Kidney (tissue), 14 donors: ENCODE results near the gene NPBWR2. TPM values are rescaled to one million over a fixed set of nuclear protein-coding genes. Genes with fewer than 3 reads are reported as not detected.

Source experiments
- DNase-seq, 5 donors: peaks; one replicate each; pipeline ENCODE4 v3.0.0-alpha.2; 2013 to 2020
- FAIRE-seq: peaks from 2 replicates; lab custom pipeline; 2012; peaks lifted over from hg19 to GRCh38; lab: Jason Lieb, UNC
- H3K27ac ChIP-seq, 2 donors: one replicate each; pipeline ENCODE4 v1.7.0; 2013; ENCODE audit warnings: low read depth in 2 of 2, low read length in 2 of 2, inconsistent platforms in 1 of 2
- H3K27me3 ChIP-seq: one replicate; pipeline ENCODE4 v1.7.1; 2013; ENCODE audit warnings: low read length, inconsistent platforms; ENCODE audit not compliant: control insufficient read depth, insufficient read depth
- H3K36me3 ChIP-seq, 3 donors: one replicate each; pipeline versions ENCODE4 v1.7.0 to v1.7.1; 2013; ENCODE audit warnings: low read length in 3 of 3, control low read depth in 1 of 3, inconsistent platforms in 1 of 3; ENCODE audit not compliant: insufficient read depth in 3 of 3, control insufficient read depth in 2 of 3
- H3K4me1 ChIP-seq, 3 donors: one replicate each; pipeline versions ENCODE4 v1.7.0 to v1.7.1; 2013; ENCODE audit warnings: low read length in 3 of 3, inconsistent platforms in 1 of 3, low read depth in 1 of 3; ENCODE audit not compliant: control insufficient read depth in 2 of 3, insufficient read depth in 2 of 3
- H3K4me3 ChIP-seq, 3 donors: one replicate each; pipeline versions ENCODE4 v1.7.0 to v1.8.1; 2013; ENCODE audit warnings: low read length in 3 of 3, control low read depth in 1 of 3, inconsistent platforms in 1 of 3
- H3K9ac ChIP-seq, 3 donors: one replicate each; pipeline versions ENCODE4 v1.7.0 to v1.7.1; 2013; ENCODE audit warnings: low read length in 3 of 3, control low read depth in 1 of 3, inconsistent platforms in 1 of 3
- H3K9me3 ChIP-seq, 3 donors: one replicate each; pipeline versions ENCODE4 v1.7.0 to v1.7.1; 2013; ENCODE audit warnings: low read length in 3 of 3, control low read depth in 1 of 3, inconsistent platforms in 1 of 3; ENCODE audit not compliant: control insufficient read depth in 2 of 3, insufficient read depth in 1 of 3
- CTCF ChIP-seq: IDR thresholded peaks from 3 replicates; pipeline ENCODE4 v1.5.1; 2012; ENCODE audit warnings: mild to moderate bottlenecking, moderate library complexity, borderline replicate concordance; ENCODE audit not compliant: insufficient read depth; ENCODE audit errors: extremely low read depth
- intact Hi-C: fragments of 100-400 bp; cut with DNase I; formaldehyde crosslinking; loops from one replicate; pipeline ENCODE4 v1.11.1; 2022
- polyA plus RNA-seq: library from polyadenylated mRNA; stranded (reverse); fragments of 350-450 nt; fragmentation: Illumina TruSeq; extraction: RNeasy Lipid Tissue Mini Kit (QIAGEN cat#74804); gene quantifications from one replicate; pipeline ENCODE4 v1.2.3, GENCODE V29; 2014; ENCODE audit warnings: low read depth, low replicate concordance; ENCODE audit not compliant: insufficient read depth
- total RNA-seq: library from RNA; stranded (reverse); fragmentation: NEBNext Ultra II Directional; extraction: Animal tissue kit (Norgen Biotek cat#: 25700); gene quantifications from one replicate; pipeline ENCODE4 v1.2.1, GENCODE V29; 2021
- donor health status: control.
- donor health status: control.
- donor health status: control.
- donor health status: control.
- donor health status: control.
- donor health status: DM: yes; HTN: yes; CAD: no.
- donor health status: Normal renal cell carcinoma (clear cell type).

The NPBWR2 gene
- total and polyA plus RNA-seq, 2 donors from 2014 or later: not detected

GRCh38 chr20:64102647-64103354 lies 4.6 kb downstream of the NPBWR2 start:
- no peaks in the 10 kb centered on the region for H3K36me3 ChIP-seq
- peaks cover 2% of the 10 kb centered on the region for H3K27me3 ChIP-seq
- FAIRE-seq: no peak
- no peak overlapping the region for H3K4me3 ChIP-seq
- no peak for TF ChIP-seq CTCF
- H3K9ac ChIP-seq: no peak overlapping the region
- no peaks in the 10 kb centered on the region for H3K4me1 ChIP-seq
- DNase-seq: peak; percentile 79 to 84 (median 81)
- no peaks in the 10 kb centered on the region for H3K9me3 ChIP-seq
- no peak overlapping the region for H3K27ac ChIP-seq
- intact Hi-C loops: no loop called here

GRCh38 chr20:64101731-64102621 lies 5.4 kb downstream of the NPBWR2 start:
- Histone ChIP-seq H3K27ac (no peak overlapping the region), H3K9ac (no peak overlapping the region), H3K27me3 (peaks cover 2% of the 10 kb centered on the region), H3K36me3 (no peaks in the 10 kb centered on the region), H3K4me3 (no peak overlapping the region), H3K4me1 (no peaks in the 10 kb centered on the region), H3K9me3 (no peaks in the 10 kb centered on the region)
- TF ChIP-seq CTCF: peak; percentile 38
- peak in 3 of 5 donors; percentile 59 to 71 (median 64) for DNase-seq
- intact Hi-C loops: no loop called here
- FAIRE-seq: no peak

GRCh38 chr20:64100946-64101688 lies 6.2 kb downstream of the NPBWR2 start:
- no peak overlapping the region for H3K4me3 ChIP-seq
- FAIRE-seq (no peak), DNase-seq (peak in 1 of 5 donors; percentile 41)
- no peaks in the 10 kb centered on the region for H3K36me3 ChIP-seq
- no peaks in the 10 kb centered on the region for H3K4me1 ChIP-seq
- no peak overlapping the region for H3K27ac ChIP-seq
- no peak for TF ChIP-seq CTCF
- intact Hi-C loops: no loop called here
- H3K27me3 ChIP-seq: peaks cover 2% of the 10 kb centered on the region
- peaks cover 0 to 2% (median 0%) of the 10 kb centered on the region in 3 donors for H3K9me3 ChIP-seq
- H3K9ac ChIP-seq: no peak overlapping the region
